Smooth muscle cell (in vitro differentiated cells): ENCODE data around the gene OR4D9. TPM values are rescaled to one million over a fixed set of nuclear protein-coding genes. Genes with fewer than 3 reads are reported as not detected.

Source experiments
- DNase-seq: peaks from one replicate; lab custom pipeline; 2025; ENCODE audit not compliant: unreplicated experiment; lab: John Stamatoyannopoulos, UW
- H2AFZ ChIP-seq: fragments of 200-600 bp; sonication (generic); 2 replicates; pipeline ENCODE4 v1.6.0; 2016; ENCODE audit warnings: antibody characterized with exemption, low read depth, mild to moderate bottlenecking
- H3F3A ChIP-seq: fragments of 200-600 bp; sonication (generic); 2 replicates; pipeline ENCODE4 v1.6.0; 2017; ENCODE audit warnings: antibody characterized with exemption, low read depth
- H3K27ac ChIP-seq: fragments of 200-600 bp; sonication (generic); 2 replicates; pipeline ENCODE4 v1.5.1; 2016; ENCODE audit warnings: low read depth, mild to moderate bottlenecking
- H3K27me3 ChIP-seq: fragments of 200-600 bp; sonication (generic); 2 replicates; pipeline ENCODE4 v1.6.1; 2016; ENCODE audit warnings: low read depth, mild to moderate bottlenecking
- H3K36me3 ChIP-seq: fragments of 200-600 bp; sonication (generic); 2 replicates; pipeline ENCODE4 v1.5.1; 2016; ENCODE audit warnings: low read depth
- H3K4me1 ChIP-seq: fragments of 200-600 bp; sonication (generic); 2 replicates; pipeline ENCODE4 v1.5.1; 2016; ENCODE audit warnings: low read depth
- H3K4me2 ChIP-seq: fragments of 200-600 bp; sonication (generic); 2 replicates; pipeline ENCODE4 v1.6.0; 2016; ENCODE audit warnings: mild to moderate bottlenecking
- H3K4me3 ChIP-seq: fragments of 200-600 bp; sonication (generic); 2 replicates; pipeline ENCODE4 v1.5.1; 2016; ENCODE audit warnings: mild to moderate bottlenecking
- H3K79me2 ChIP-seq: fragments of 200-600 bp; sonication (generic); 2 replicates; pipeline ENCODE4 v1.6.0; 2016; ENCODE audit warnings: low read depth, mild to moderate bottlenecking
- H3K9ac ChIP-seq: fragments of 200-600 bp; sonication (generic); 2 replicates; pipeline ENCODE4 v1.6.0; 2016; ENCODE audit warnings: low read depth
- H3K9me3 ChIP-seq: fragments of 200-600 bp; sonication (generic); replicated peaks from 2 replicates; pipeline ENCODE4 v1.5.1; 2016; ENCODE audit warnings: low read depth
- H4K20me1 ChIP-seq: fragments of 200-600 bp; sonication (generic); 2 replicates; pipeline ENCODE4 v1.6.0; 2016; ENCODE audit warnings: low read depth
- CTCF ChIP-seq: fragments of 200-600 bp; sonication (generic); IDR thresholded peaks from 2 replicates; pipeline ENCODE4 v1.5.1; 2017; ENCODE audit warnings: borderline replicate concordance, mild to moderate bottlenecking, antibody characterized with exemption; ENCODE audit not compliant: insufficient read depth, poor library complexity, severe bottlenecking
- whole genome bisulfite sequencing: methylation state at CpG from one replicate; pipeline ENCODE4 v1.1.7; 2016; ENCODE audit warnings: low lambda C conversion rate; 5-methylcytosine and 5-hydroxymethylcytosine counted together
- polyA plus RNA-seq: library from polyadenylated mRNA; unstranded; fragments of >200 nt; fragmentation: Nextera tagmentation; extraction: Ambion mirVana; gene quantifications from 2 replicates; pipeline ENCODE4 v1.2.1, GENCODE V29; 2016
- total RNA-seq: library from RNA; depleted of rRNA; stranded (reverse); fragments of >200 nt; gene quantifications from 2 replicates; pipeline ENCODE4 v1.2.3, GENCODE V29; 2014

The OR4D9 gene
- total and polyA plus RNA-seq, 2 experiments from 2014 or later: not detected

GRCh38 chr11:59559886-59560285 lies 48.5 kb downstream of the OR4D9 start:
- Histone ChIP-seq H2AFZ (peak overlapping the region; percentile 58), H3K4me2 (peak overlapping the region; percentile 85)

GRCh38 chr11:59560290-59560701 lies 49.0 kb downstream of the OR4D9 start:
- Histone ChIP-seq H3K79me2 (no peaks in the 10 kb centered on the region), H3K9ac (peak overlapping the region; percentile 65), H4K20me1 (no peaks in the 10 kb centered on the region), H3K4me3 (peak overlapping the region; percentile 68), H3F3A (peaks cover 39% of the 10 kb centered on the region), H2AFZ (peak overlapping the region; percentile 86), H3K4me2 (peak overlapping the region; percentile 85), H3K27ac (peak overlapping the region; percentile 88), H3K4me1 (peaks cover 11% of the 10 kb centered on the region), H3K9me3 (no peaks in the 10 kb centered on the region), H3K36me3 (no peaks in the 10 kb centered on the region), H3K27me3 (no peaks in the 10 kb centered on the region)
- peak; percentile 48 for DNase-seq
- no peak for TF ChIP-seq CTCF
- WGBS: under 1% methylated on average over 18 of the region's 18 CpGs

More at GRCh38 chr11:59559886-59560285, 48.5 kb downstream of the OR4D9 start:
- Histone ChIP-seq H3F3A (peaks cover 39% of the 10 kb centered on the region), H3K9ac (no peak overlapping the region), H3K36me3 (no peaks in the 10 kb centered on the region), H3K79me2 (no peaks in the 10 kb centered on the region), H3K4me1 (peaks cover 11% of the 10 kb centered on the region), H3K9me3 (no peaks in the 10 kb centered on the region), H3K27me3 (no peaks in the 10 kb centered on the region), H4K20me1 (no peaks in the 10 kb centered on the region), H3K27ac (peak overlapping the region; percentile 88), H3K4me3 (peak overlapping the region; percentile 68)
- no peak for DNase-seq
- WGBS: 34% methylated on average over 8 of the region's 8 CpGs
- no peak for TF ChIP-seq CTCF

- Histone ChIP-seq H3K9me3 (no peaks in the 10 kb centered on the region), H3F3A (peaks cover 36% of the 10 kb centered on the region), H3K9ac (peak overlapping the region; percentile 65), H3K4me3 (peak overlapping the region; percentile 68), H3K79me2 (no peaks in the 10 kb centered on the region), H3K36me3 (no peaks in the 10 kb centered on the region), H3K27ac (peak overlapping the region; percentile 88), H4K20me1 (no peaks in the 10 kb centered on the region), H3K4me2 (peak overlapping the region; percentile 85), H3K4me1 (peaks cover 11% of the 10 kb centered on the region), H3K27me3 (no peaks in the 10 kb centered on the region), H2AFZ (peak overlapping the region; percentile 86)
- WGBS: 6% methylated on average over 40 of the region's 40 CpGs
- no peak for TF ChIP-seq CTCF
- peak; percentile 53 for DNase-seq
Measured at GRCh38 chr11:59560702-59561473, 49.5 kb downstream of the OR4D9 start.
